ENCODE data around the gene TJP2.

Gene TJP2

GRCh38 chr9:69222970-69223369 lies 48.9 kb downstream of the TJP2 start:
- DNase-seq (ENCODE audit: low spot score) = no peak

DNA sequence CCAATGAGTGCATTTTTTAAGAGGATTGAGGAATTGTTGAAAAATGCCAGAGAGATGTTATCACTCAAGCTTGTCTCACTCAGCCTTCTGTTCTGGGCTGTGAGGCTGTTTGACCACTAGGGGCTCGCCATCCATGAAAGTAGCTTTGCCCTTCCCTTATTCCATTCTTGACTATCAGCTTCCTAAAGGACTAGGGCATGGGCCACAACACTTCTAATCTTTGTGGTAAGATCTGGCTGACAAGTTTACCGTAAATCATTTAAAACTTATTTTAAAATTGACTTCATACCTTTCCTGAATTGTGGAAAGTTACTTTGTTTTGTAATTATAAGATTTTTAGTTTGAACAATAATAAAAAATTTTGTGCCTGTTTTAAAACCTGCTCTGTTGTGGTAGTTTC lies 49.5 kb downstream of the TJP2 start:
- DNase-seq (ENCODE audit: low spot score) = peak; percentile 61

- DNase-seq (ENCODE audit: low spot score) = no peak
Measured at GRCh38 chr9:69229367-69229766, 55.3 kb downstream of the TJP2 start.

DNA sequence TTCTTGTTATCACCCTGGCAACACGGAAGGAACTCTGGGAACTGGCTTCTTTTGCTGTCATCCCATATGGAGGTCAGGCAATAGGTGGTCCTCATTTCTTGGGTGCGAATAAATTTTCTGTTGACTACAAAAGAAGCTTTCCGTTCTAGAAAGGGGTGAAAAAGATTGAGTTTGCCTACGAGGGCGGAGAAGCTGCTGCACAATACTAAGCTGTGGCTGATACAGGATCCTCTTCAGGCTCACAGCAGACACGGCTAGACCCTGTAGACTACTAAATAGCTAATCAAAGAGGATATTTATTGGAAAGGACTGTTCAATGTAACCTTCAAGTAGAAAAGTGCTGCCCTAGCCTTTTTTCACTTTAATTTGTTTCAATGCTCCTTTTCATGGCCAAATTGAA lies 58.1 kb downstream of the TJP2 start:
- DNase-seq (ENCODE audit: low spot score) = no peak

DNA sequence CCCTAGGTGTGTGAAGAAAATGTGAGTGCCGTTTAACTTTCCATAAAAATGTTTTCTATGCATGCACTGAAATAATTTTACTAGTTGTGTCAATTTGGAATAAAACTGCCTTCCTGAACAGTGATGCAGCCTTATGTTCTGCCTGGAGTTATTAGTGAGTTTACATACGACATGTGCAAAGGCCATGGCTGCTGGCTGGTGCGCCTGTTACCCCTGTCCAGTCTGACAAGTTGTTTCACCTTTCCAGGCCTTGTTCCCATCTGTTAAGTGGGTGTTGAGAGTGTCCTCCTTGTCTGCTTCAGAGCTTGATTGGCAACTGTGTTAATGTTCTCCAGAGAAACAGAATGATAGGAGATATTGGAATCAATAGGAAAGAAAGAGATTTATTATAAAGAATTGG lies 60.6 kb downstream of the TJP2 start:
- DNase-seq (ENCODE audit: low spot score) = no peak

DNA sequence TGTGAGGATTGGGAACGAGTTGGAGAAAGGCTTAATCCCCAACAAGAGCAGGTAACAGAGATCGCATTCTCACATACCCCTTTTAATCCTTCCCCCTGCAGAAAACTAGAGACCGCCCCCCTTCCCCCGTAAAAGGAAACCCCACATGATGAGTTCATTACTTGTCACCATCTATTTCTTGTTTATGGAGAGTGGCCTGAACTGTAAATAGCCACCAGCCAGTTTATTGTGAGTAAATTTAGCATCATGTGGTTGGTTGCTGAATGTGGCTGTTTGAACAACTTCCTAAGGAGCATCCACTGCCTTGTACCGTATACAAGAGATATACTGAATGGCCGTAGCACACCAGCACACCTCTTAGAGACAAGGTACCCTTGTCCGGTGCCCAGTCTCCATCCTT lies 62.1 kb downstream of the TJP2 start:
- no peak for DNase-seq (ENCODE audit: low spot score)

GRCh38 chr9:69237702-69238295 lies 63.7 kb downstream of the TJP2 start:
- no peak for DNase-seq (ENCODE audit: low spot score)

- DNase-seq (ENCODE audit: low spot score) = no peak
Measured at GRCh38 chr9:69243116-69243515, 69.0 kb downstream of the TJP2 start.

DNA sequence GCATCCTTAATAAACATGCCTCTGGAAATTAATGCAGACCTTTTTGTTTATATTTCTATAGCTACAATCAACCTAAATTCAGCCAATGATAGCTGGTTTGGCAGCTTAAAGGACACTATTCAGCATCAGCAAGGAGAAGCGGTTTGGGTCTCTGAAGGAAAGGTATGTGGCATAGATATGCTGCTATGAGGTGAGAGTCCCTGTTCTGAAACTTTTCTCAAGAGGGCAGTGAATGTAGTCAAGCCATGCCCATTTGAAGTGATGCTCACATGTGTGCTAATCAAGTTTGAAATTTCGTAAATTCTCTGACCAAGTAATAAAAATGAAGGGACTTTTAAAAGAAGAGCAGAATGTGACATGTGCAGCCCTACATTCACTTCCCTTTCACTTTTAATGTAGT lies 72.6 kb downstream of the TJP2 start:
- DNase-seq (ENCODE audit: low spot score) = no peak

DNA sequence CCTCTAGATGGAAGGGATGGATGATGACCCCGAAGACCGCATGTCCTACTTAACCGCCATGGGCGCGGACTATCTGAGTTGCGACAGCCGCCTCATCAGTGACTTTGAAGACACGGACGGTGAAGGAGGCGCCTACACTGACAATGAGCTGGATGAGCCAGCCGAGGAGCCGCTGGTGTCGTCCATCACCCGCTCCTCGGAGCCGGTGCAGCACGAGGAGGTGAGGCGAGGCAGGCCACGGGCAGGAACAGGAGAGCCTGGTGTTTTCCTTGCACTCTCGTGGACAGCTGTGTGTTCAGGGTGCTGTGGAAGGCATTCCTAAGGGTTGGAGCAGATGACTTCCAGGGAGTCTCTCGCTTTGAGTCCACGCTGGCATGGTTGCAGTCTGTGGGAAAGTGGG lies 73.9 kb downstream of the TJP2 start:
- no peak for DNase-seq (ENCODE audit: low spot score)

DNA sequence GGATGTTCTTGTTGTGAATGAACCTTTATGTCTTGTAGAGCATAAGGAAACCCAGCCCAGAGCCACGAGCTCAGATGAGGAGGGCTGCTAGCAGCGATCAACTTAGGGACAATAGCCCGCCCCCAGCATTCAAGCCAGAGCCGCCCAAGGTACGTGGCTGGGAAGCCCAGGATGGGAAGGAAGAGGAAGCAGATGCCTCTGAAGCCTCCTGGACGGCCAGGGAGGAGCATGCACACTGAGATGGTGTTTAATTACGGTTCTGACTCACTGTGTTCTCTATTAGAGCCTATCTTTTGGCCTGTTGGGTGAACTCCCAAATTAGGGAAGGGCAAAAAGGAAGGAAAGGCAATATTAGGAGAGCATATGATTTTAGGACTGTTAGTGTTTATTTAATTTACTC lies 75.3 kb downstream of the TJP2 start:
- DNase-seq (ENCODE audit: low spot score) = no peak

DNA sequence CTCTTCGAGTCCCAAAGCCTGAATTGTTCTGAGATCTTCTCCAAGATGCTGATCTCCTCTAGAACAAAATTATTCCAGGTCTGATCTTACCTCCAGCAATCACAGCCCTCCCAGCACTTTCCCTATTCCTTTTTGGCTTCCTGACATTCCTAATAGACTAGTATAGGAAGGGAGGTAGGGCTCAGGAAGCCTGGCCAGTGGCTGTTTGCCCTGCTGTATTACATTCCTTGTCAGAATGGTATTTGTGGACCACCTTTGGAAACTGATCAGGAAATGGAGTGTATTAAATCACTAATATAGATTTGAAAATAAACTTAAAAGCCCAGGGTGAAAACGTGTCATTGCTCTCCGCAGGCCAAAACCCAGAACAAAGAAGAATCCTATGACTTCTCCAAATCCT lies 76.6 kb downstream of the TJP2 start:
- no peak for DNase-seq (ENCODE audit: low spot score)

DNA sequence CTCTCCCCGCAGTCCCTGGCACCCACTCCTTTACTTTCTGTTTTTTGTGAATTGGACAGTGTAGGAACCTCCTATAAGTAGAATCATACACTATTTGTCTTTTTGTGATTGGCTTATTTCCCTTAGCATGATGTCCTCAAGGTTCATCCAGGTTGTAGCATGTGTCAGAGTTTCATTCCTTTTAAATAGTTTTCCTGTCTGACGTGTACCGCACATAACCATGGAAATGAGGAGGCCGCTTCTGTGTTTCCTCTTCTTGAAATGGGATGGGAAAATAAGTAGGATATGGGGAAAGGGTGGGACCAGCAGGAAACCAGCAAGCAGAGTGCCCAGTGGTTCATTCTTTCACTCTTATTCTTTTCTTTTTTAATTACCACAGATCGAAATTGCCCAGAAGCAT lies 78.4 kb downstream of the TJP2 start:
- no peak for DNase-seq (ENCODE audit: low spot score)

- no peak for DNase-seq (ENCODE audit: low spot score)
Measured at GRCh38 chr9:69253057-69253456, 79.0 kb downstream of the TJP2 start.

GRCh38 chr9:69254223-69254622 lies 80.1 kb downstream of the TJP2 start:
- no peak for DNase-seq (ENCODE audit: low spot score)

GRCh38 chr9:69255591-69255990 lies 81.5 kb downstream of the TJP2 start:
- no peak for DNase-seq (ENCODE audit: low spot score)

DNA sequence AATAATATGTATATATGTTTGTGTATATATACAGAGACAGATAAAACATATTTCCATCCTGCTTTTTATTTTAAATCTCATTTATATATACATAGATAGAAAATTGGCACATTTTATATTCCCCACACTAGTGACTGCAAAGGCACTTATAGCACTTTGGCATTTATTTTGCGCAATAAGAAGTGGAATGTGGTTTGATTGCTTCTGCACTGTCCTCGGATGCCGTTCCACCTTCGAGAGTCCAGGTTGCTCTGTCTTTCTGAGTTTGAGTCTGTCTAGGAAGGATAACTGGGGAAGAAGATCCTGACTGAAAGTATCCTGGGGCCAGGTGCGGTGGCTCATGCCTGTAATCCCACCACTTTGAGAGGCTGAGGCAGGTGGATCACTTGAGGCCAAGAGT lies 84.5 kb downstream of the TJP2 start:
- DNase-seq (ENCODE audit: low spot score) = no peak

- DNase-seq (ENCODE audit: low spot score) = no peak
Measured at GRCh38 chr9:69260161-69260560, 86.1 kb downstream of the TJP2 start.

GRCh38 chr9:69261636-69262035 lies 87.6 kb downstream of the TJP2 start:
- no peak for DNase-seq (ENCODE audit: low spot score)

DNA sequence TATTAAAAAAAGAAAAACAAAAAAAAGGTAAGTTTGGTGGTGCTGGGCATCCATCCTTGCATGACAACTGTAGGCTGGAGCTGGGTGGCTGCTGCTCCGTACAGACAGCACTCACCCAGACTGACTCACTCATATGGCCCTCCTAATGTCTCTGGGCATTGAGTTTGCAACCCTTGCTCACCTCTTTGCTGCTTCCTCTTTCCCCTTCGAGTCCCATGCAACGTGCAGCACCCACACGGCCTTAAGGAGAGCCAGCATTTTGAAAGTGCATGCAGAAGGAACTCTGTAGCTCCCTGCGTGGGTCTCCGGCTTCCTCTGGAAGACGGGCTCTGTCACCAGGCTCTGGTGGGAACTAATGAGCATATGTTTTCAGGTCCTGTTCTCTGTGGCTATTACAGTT lies 90.4 kb downstream of the TJP2 start:
- no peak for DNase-seq (ENCODE audit: low spot score)

- DNase-seq (ENCODE audit: low spot score) = no peak
Measured at GRCh38 chr9:69265891-69266290, 91.8 kb downstream of the TJP2 start.

- no peak for DNase-seq (ENCODE audit: low spot score)
Measured at GRCh38 chr9:69272212-69272611, 98.1 kb downstream of the TJP2 start.

DNA sequence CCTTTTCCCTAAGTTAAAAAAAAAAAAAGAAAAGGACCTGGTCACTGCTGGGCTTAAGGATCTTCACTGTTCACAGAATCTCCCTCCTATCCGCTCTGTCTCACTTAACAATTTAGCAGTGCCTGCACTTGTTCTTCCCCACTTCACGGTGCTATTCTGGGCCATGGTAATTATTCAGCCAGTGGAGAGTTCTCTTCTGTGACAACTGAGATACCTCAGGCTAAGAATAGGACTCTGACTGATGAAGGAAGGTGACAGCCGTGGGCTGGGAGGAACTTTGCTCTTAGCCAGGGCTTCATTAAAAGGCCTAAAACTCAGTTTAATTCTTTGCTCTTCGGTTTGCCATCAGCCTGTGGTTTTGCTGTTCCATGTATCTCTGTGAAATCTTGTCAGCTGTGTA lies 99.1 kb downstream of the TJP2 start:
- no peak for DNase-seq (ENCODE audit: low spot score)

DNA sequence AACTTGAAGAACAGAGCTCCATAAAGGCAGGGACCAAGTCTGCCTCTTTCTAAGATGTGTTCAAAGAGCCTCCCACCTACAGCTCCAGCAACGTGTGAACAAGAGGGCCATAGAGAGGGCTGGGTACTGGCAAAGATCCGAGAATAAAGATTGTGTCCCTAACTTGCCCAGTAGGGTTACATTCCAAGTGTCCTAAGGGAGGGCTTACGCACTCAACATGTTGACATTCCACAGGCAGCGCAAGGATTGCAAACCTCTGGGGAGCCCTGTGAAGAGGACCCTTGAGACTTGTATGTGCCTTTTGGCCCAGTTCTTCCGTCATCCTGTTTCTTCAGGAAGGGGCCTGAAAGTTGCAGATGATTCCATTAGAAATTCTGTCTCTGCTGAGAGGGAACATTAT lies 102.7 kb downstream of the TJP2 start:
- no peak for DNase-seq (ENCODE audit: low spot score)

Measured in SK-N-DZ (cell line).